C4-2B (cell line): Measurements from ENCODE around the gene ELANE.

ENCODE experiments used
- ZFX ChIP-seq: fragments of 450-650 bp; IDR thresholded peaks from 2 replicates; pipeline ENCODE4 v1.6.1; 2017
- TF ChIP-seq, protein P1 (sequence below): fragments of 450-650 bp; conservative IDR thresholded peaks from 2 replicates; pipeline ENCODE4 v1.5.1; 2017; ENCODE audit warnings: mild to moderate bottlenecking

DNA sequence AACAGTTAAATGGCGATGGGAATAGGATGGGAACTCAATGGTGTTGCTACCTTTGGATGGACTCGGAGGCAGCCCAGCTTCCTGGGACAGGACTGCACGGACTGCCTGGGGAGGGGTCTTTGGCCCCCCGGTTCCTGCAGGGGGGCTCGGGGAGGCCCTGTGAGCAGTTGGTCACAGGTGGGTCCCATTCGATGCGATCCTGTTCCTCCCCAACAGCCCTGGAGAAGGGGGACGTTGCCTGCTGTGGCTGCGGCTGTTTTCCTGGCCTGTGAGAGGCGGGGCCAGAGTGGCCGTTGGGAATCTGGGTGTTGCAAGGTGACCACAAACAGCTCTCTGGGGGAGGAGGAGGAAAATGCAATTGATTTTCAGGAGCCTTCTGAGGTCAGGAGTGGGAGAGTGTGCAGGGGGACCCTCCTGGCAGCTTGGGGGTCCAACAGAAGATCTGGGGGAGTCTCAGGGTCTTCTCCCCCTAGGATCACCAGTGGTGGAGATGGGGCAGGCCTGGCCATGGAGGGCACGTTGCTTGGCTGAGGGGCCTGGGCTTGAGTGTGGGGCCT, 28.5 kb upstream of the ELANE start:
- TF ChIP-seq, protein P1, sequence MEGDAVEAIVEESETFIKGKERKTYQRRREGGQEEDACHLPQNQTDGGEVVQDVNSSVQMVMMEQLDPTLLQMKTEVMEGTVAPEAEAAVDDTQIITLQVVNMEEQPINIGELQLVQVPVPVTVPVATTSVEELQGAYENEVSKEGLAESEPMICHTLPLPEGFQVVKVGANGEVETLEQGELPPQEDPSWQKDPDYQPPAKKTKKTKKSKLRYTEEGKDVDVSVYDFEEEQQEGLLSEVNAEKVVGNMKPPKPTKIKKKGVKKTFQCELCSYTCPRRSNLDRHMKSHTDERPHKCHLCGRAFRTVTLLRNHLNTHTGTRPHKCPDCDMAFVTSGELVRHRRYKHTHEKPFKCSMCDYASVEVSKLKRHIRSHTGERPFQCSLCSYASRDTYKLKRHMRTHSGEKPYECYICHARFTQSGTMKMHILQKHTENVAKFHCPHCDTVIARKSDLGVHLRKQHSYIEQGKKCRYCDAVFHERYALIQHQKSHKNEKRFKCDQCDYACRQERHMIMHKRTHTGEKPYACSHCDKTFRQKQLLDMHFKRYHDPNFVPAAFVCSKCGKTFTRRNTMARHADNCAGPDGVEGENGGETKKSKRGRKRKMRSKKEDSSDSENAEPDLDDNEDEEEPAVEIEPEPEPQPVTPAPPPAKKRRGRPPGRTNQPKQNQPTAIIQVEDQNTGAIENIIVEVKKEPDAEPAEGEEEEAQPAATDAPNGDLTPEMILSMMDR, result no peak
- no peak for TF ChIP-seq ZFX
